ENCODE data around the gene EXOC5.
"Not testable (repeated sequence)": the region's sequence is repeated elsewhere in the genome, so short reads cannot be mapped to it uniquely, and the experiment has no call there.

The EXOC5 gene

GRCh38 chr14:57246933-57247657, 21.6 kb downstream of the EXOC5 start:
- no peak for DNase-seq

- no peak for DNase-seq
These were observed 22.8 kb downstream of the EXOC5 start for GRCh38 chr14:57245941-57246340.

- no peak for DNase-seq
These were observed 24.6 kb downstream of the EXOC5 start for GRCh38 chr14:57244106-57244505.

GRCh38 chr14:57243320-57243719, 25.4 kb downstream of the EXOC5 start:
- no peak for DNase-seq

GRCh38 chr14:57240115-57240514, 28.6 kb downstream of the EXOC5 start:
- not testable (repeated sequence) for DNase-seq

GRCh38 chr14:57232006-57232405, 36.7 kb downstream of the EXOC5 start:
- DNase-seq, result no peak

- DNase-seq, result not testable (repeated sequence)
These were observed 40.4 kb downstream of the EXOC5 start for GRCh38 chr14:57228320-57228719.

- no peak for DNase-seq
These were observed 41.6 kb downstream of the EXOC5 start for GRCh38 chr14:57227083-57227482.

- no peak for DNase-seq
These were observed 46.8 kb downstream of the EXOC5 start for GRCh38 chr14:57221931-57222330.

GRCh38 chr14:57212919-57213318, 55.8 kb downstream of the EXOC5 start:
- no peak for DNase-seq

GRCh38 chr14:57209561-57209960, 59.1 kb downstream of the EXOC5 start:
- no peak for DNase-seq

GRCh38 chr14:57205938-57206337, 62.8 kb downstream of the EXOC5 start:
- DNase-seq, result no peak

GRCh38 chr14:57202672-57203071, 66.0 kb downstream of the EXOC5 start:
- DNase-seq, result not testable (repeated sequence)

- DNase-seq, result no peak
These were observed 68.8 kb downstream of the EXOC5 start for GRCh38 chr14:57199921-57200320.

- no peak for DNase-seq
These were observed 79.6 kb downstream of the EXOC5 start for GRCh38 chr14:57189070-57189469.

GRCh38 chr14:57182760-57183503, 85.8 kb downstream of the EXOC5 start:
- no peak for DNase-seq

- DNase-seq, result no peak
These were observed 89.4 kb downstream of the EXOC5 start for GRCh38 chr14:57179273-57179672.

GRCh38 chr14:57174466-57174865, 94.2 kb downstream of the EXOC5 start:
- no peak for DNase-seq

GRCh38 chr14:57171903-57172302, 96.8 kb downstream of the EXOC5 start:
- no peak for DNase-seq

- no peak for DNase-seq
These were observed 97.3 kb downstream of the EXOC5 start for GRCh38 chr14:57171363-57171762.

GRCh38 chr14:57169901-57170300, 98.8 kb downstream of the EXOC5 start:
- DNase-seq, result no peak

- DNase-seq, result no peak
These were observed 100.5 kb downstream of the EXOC5 start for GRCh38 chr14:57168138-57168679.

GRCh38 chr14:57161583-57162234, 107.0 kb downstream of the EXOC5 start:
- no peak for DNase-seq

GRCh38 chr14:57160333-57160732, 108.4 kb downstream of the EXOC5 start:
- DNase-seq, result no peak

All from right hindlimb (tissue), 1 donor.